ENCODE data around the gene RIN3.
A peak's percentile ranks its signal among the peaks of the same experiment; 100 is the strongest.

The RIN3 gene

DNA sequence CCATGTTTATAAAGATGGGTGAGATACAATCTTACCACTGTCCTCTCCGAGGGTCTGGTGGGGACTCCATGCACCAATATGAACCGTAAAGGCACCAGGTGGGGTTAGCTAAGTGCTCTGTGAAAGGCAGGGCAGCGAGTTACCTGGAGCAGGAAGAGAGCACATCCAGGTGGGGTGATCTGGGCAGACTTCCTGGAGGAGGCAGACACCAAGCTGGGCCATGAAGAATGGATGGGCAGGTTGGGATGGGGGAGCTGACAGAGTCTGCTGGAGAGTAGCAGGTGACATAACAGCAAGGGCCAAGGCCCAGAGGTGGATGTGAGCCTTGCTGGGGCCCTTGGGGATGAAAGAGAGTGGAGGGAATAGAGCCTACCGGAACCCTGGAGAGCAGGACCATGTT lies 45.9 kb downstream of the RIN3 start:
- no peaks in the 10 kb centered on the region for H3K27me3 Mint-ChIP-seq
- H3K36me3 Mint-ChIP-seq: peaks cover 21% of the 10 kb centered on the region
- peaks cover 78% of the 10 kb centered on the region for H3K4me1 Mint-ChIP-seq (ENCODE audit: low read depth)
- peak overlapping the region; percentile 61 for H3K27ac Mint-ChIP-seq
- peak overlapping the region; percentile 6 for H3K4me3 Mint-ChIP-seq
- no peaks in the 10 kb centered on the region for H3K9me3 Mint-ChIP-seq (ENCODE audit: low read depth)

DNA sequence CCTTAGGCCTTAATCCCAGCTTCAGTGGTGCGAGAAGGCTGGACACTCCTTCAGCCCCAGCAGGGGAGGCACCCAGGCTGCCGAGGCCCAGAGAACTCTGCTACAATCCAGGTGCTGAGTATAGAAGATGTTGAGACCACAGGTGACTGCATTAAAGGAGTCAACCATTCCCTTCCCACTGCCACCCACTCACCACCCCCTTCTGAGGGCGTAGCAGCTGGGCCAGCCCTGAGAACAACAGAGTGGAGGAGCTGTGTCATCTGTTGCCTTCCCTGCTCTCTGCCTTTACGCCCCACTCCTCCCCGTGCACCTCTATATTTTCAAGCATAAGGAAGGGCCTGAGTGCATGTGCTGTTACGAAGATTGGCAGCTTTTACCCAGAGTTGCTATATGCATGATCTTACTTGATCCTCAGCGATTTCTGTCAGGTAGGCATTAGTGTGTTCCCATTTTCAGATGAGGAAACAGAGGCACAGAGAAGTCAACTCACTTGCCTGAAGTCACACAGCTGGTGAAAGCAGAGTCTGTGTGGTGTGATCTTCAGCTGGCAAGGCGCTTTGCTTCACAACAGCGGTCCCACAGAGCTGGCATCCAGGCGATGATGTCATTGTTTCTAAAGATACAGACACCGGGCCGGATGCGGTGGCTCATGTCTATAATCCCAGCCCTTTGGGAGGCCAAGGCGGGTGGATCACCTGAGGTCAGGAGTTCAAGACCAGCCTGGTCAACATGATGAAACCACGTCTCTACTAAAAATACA lies 46.7 kb downstream of the RIN3 start:
- Mint-ChIP-seq H3K4me3 (no peak overlapping the region), H3K36me3 (peaks cover 23% of the 10 kb centered on the region), H3K27me3 (no peaks in the 10 kb centered on the region), H3K9me3 (ENCODE audit: low read depth) (no peaks in the 10 kb centered on the region), H3K4me1 (ENCODE audit: low read depth) (peaks cover 78% of the 10 kb centered on the region), H3K27ac (peak overlapping the region; percentile 81)

DNA sequence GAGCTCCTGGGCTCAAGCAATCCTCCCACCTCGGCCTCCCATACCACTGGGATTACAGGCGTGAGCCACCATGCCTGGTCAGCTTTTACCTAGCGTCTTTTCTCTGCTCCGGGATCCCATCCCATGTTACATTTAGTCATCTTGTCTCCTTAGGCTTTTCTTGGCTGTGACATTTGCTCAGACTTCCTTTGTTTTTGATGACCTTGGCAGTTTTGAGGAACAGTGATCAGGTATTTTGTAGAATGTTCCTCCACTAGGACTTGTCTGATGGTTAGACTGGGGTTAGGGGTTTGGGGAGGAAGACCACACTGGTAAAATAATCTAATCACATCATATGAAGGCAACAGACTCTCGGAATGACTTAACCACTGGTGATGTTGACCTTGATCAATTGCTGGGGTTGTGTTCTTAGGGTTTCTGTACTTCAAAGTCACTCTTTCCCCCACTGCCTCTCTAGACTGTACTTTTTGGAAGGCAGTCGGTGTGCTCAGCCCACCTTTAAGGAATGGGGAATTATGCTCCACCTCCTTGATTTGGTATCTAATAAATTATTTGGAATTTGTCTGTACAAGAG lies 48.4 kb downstream of the RIN3 start:
- no peak overlapping the region for H3K27ac Mint-ChIP-seq

DNA sequence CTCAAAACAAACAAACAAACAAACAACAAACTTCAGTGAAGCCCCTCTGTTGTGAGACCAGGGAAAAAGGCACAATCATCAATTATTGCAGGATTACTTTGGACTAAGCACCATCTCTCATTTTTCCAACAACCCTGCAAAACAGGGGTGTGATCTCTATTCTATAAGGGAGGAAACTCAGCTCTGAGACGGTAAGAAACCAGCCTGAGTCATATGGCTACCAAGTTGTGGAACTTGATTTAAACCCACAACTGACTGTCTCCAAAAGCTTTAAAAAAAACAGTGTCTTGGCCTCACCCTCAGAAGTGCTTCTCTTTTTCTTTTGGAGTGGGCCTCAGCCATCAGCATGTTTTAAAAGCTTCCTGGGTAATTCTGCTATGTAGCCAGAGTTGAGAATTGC lies 49.8 kb downstream of the RIN3 start:
- Mint-ChIP-seq H3K36me3 (peaks cover 38% of the 10 kb centered on the region), H3K27ac (peak overlapping the region; percentile 0), H3K27me3 (no peaks in the 10 kb centered on the region), H3K4me3 (no peak overlapping the region), H3K4me1 (ENCODE audit: low read depth) (peaks cover 58% of the 10 kb centered on the region), H3K9me3 (ENCODE audit: low read depth) (peaks cover 3% of the 10 kb centered on the region)

More for the DNA sequence above, 48.4 kb downstream of the RIN3 start:
- Mint-ChIP-seq H3K4me1 (ENCODE audit: low read depth) (peaks cover 63% of the 10 kb centered on the region), H3K9me3 (ENCODE audit: low read depth) (no peaks in the 10 kb centered on the region), H3K27me3 (no peaks in the 10 kb centered on the region), H3K36me3 (peaks cover 29% of the 10 kb centered on the region), H3K4me3 (no peak overlapping the region)

DNA sequence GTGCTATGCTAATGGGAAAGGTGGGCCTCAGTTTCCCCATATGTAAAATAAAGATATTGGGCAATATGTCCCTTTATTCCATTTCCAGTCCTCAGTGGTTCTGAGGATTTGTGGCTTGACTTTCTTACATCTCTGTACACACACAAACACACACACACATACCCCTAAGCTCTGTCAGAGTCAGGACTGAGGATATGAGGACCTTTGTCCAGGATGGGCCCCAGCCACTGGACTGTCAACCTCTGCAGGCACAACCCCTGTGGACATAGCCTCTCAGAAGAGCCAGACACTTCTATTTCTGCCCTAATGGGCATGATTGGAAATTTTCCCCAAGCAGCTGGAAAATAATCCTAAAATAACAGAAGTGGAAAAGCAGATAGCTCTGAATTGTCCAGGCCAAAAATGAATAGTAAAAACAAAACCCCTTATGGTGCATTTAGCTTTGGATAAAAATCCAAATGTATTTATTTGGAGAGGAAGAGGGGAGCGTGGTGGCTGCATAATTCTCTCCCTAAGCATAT lies 50.2 kb downstream of the RIN3 start:
- peaks cover 36% of the 10 kb centered on the region for H3K36me3 Mint-ChIP-seq
- peak overlapping the region; percentile 0 for H3K27ac Mint-ChIP-seq
- H3K4me1 Mint-ChIP-seq (ENCODE audit: low read depth): peaks cover 61% of the 10 kb centered on the region
- H3K9me3 Mint-ChIP-seq (ENCODE audit: low read depth): peaks cover 3% of the 10 kb centered on the region
- H3K4me3 Mint-ChIP-seq: no peak overlapping the region
- no peaks in the 10 kb centered on the region for H3K27me3 Mint-ChIP-seq

DNA sequence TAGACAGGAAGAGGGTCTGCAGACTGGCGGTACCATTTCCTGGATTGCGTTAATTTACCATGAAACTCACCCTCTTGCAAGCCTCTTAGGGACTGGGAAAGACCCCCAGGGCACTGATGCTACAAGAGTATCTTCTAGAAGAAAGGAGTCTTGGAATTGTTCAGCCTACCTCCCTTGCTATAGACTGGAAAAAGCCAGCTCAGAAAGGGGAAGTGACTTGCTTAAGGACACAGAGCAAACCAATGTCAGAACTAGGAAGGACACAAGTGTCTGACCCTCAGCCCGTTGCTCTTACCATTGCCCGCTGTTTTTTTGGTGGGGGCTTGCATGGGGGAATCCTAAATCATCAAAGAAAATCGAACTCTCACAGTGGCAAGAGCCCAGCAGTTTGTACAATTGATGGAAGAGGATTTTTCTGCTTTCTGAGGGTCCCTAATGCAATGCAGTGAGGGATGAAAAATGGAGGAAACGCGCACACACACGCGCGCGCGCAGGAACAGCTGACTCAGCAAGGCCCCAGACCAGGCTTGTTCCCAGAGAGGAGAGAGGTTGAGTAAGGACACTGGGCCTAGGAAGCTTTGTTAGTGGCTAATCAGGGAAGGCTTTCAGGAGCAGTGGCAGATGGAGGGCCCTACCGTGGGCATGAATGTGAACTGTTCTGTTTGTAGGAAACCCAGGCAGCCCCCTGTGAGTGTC lies 50.9 kb downstream of the RIN3 start:
- Mint-ChIP-seq H3K36me3 (peaks cover 32% of the 10 kb centered on the region), H3K27me3 (no peaks in the 10 kb centered on the region), H3K27ac (no peak overlapping the region), H3K4me1 (ENCODE audit: low read depth) (peaks cover 63% of the 10 kb centered on the region), H3K4me3 (no peak overlapping the region), H3K9me3 (ENCODE audit: low read depth) (peaks cover 3% of the 10 kb centered on the region)

GRCh38 chr14:92565040-92565717 lies 51.6 kb downstream of the RIN3 start:
- Mint-ChIP-seq H3K27me3 (no peaks in the 10 kb centered on the region), H3K4me3 (no peak overlapping the region), H3K4me1 (ENCODE audit: low read depth) (peaks cover 62% of the 10 kb centered on the region), H3K9me3 (ENCODE audit: low read depth) (peaks cover 3% of the 10 kb centered on the region), H3K27ac (no peak overlapping the region), H3K36me3 (peaks cover 31% of the 10 kb centered on the region)

GRCh38 chr14:92565718-92566115 lies 52.1 kb downstream of the RIN3 start:
- Mint-ChIP-seq H3K27ac (no peak overlapping the region), H3K36me3 (peaks cover 28% of the 10 kb centered on the region), H3K4me1 (ENCODE audit: low read depth) (peaks cover 62% of the 10 kb centered on the region), H3K9me3 (ENCODE audit: low read depth) (peaks cover 3% of the 10 kb centered on the region), H3K27me3 (no peaks in the 10 kb centered on the region), H3K4me3 (no peak overlapping the region)

GRCh38 chr14:92567173-92567725 lies 53.7 kb downstream of the RIN3 start:
- Mint-ChIP-seq H3K27me3 (no peaks in the 10 kb centered on the region), H3K4me1 (ENCODE audit: low read depth) (peaks cover 58% of the 10 kb centered on the region)

GRCh38 chr14:92568621-92569479 lies 55.3 kb downstream of the RIN3 start:
- Mint-ChIP-seq H3K27me3 (no peaks in the 10 kb centered on the region), H3K27ac (peak overlapping the region; percentile 98), H3K4me1 (ENCODE audit: low read depth) (peaks cover 52% of the 10 kb centered on the region), H3K4me3 (peak overlapping the region; percentile 79), H3K36me3 (peaks cover 19% of the 10 kb centered on the region), H3K9me3 (ENCODE audit: low read depth) (peaks cover 3% of the 10 kb centered on the region)

More at GRCh38 chr14:92567173-92567725, 53.7 kb downstream of the RIN3 start:
- Mint-ChIP-seq H3K4me3 (no peak overlapping the region), H3K9me3 (ENCODE audit: low read depth) (peaks cover 3% of the 10 kb centered on the region), H3K36me3 (peaks cover 24% of the 10 kb centered on the region), H3K27ac (no peak overlapping the region)

DNA sequence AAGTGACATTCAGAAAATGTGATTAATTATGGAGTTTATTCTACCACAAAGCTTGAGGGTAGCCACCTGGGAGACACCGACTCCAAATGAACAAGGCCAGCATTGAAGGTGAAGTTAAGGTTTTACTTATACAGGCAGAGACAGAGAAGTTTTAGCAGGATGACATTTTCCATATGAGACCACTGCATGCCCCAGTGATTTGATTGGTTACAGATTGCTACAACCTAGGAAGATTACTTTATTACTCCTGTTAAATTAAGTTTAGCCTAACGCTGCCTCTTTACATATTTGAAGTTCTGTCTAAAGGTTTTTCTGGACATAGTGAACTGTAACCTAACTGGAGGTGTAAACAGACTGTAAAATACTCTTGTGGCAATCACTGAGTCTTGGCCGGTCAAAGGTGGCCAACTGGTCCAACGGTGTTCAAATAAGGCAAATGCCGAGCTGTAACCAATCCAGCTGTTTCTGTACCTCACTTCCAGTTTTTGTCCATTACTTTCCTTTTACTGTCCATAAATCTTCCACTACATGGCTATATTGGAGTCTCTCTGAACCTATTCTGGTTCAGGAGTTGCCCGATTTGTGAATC lies 57.2 kb downstream of the RIN3 start:
- peaks cover 55% of the 10 kb centered on the region for H3K4me1 Mint-ChIP-seq (ENCODE audit: low read depth)

GRCh38 chr14:92572050-92572449 lies 58.5 kb downstream of the RIN3 start:
- H3K27ac Mint-ChIP-seq: no peak overlapping the region
- peaks cover 68% of the 10 kb centered on the region for H3K4me1 Mint-ChIP-seq (ENCODE audit: low read depth)
- H3K27me3 Mint-ChIP-seq: no peaks in the 10 kb centered on the region
- no peak overlapping the region for H3K4me3 Mint-ChIP-seq
- peaks cover 3% of the 10 kb centered on the region for H3K9me3 Mint-ChIP-seq (ENCODE audit: low read depth)
- H3K36me3 Mint-ChIP-seq: peaks cover 12% of the 10 kb centered on the region

More for the DNA sequence above, 57.2 kb downstream of the RIN3 start:
- Mint-ChIP-seq H3K27ac (peak overlapping the region; percentile 47), H3K4me3 (no peak overlapping the region), H3K27me3 (no peaks in the 10 kb centered on the region), H3K9me3 (ENCODE audit: low read depth) (peaks cover 3% of the 10 kb centered on the region), H3K36me3 (peaks cover 18% of the 10 kb centered on the region)

GRCh38 chr14:92573761-92574498 lies 60.3 kb downstream of the RIN3 start:
- peaks cover 74% of the 10 kb centered on the region for H3K4me1 Mint-ChIP-seq (ENCODE audit: low read depth)
- no peak overlapping the region for H3K27ac Mint-ChIP-seq
- H3K27me3 Mint-ChIP-seq: no peaks in the 10 kb centered on the region
- H3K36me3 Mint-ChIP-seq: peaks cover 8% of the 10 kb centered on the region
- H3K4me3 Mint-ChIP-seq: no peak overlapping the region
- H3K9me3 Mint-ChIP-seq (ENCODE audit: low read depth): no peaks in the 10 kb centered on the region
